Endometrial microvascular endothelial cells (primary cell): ENCODE measurements around the gene RUSC2. TPM values are rescaled to one million over a fixed set of nuclear protein-coding genes. Genes with fewer than 3 reads are reported as not detected.
"Not testable (repeated sequence)": the region's sequence is repeated elsewhere in the genome, so short reads cannot be mapped to it uniquely, and the experiment has no call there.

ENCODE experiments used
- in situ Hi-C: cut with HindIII; loops from 2 replicates; pipeline ENCODE4 v1.10.0; 2017; ENCODE audit warnings: low sequenced_read_pairs, low pct_unique_long_range_greater_than_20kb; ENCODE audit errors: inconsistent ontology term
- total RNA-seq: library from RNA; depleted of rRNA; stranded (reverse); fragments of >200 nt; gene quantifications from one replicate; pipeline ENCODE4 v1.2.3, GENCODE V29; 2015; ENCODE audit errors: inconsistent ontology term

Gene RUSC2
- total RNA-seq, 1 donor from 2014 or later, result 35.9 TPM

- in situ Hi-C loops, result no loop called here
Observed at GRCh38 chr9:35517552-35518224, 27.8 kb downstream of the RUSC2 start.

DNA sequence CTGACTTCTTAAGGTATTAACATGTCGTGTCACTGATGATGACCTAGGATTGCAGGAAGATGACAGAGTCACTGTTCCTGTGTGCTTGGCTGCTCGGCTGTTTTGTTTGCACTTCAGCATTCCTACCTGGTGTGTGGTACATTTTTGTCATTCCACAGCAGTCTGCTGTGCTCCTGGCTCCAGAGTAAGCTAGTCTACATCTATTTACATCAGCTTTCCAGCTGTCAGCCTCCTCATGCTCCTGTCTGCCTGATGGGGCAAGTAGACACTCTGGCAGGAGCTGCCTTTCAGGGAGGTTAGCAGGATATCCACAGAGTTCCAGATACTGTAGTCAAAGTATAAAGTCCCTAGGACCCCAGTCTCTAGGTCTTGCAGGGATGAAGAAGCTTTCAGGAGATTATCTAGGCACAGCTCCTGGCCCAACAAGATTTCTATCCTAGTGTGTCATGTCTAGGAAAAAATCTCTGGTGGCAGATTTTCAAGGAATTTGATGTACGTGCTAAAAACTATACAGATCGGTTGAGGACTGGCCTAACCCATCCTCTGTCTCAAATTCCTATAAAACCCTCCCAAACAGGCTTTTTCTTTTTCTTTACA is 28.4 kb downstream of the RUSC2 start:
- in situ Hi-C loops, result no loop called here

DNA sequence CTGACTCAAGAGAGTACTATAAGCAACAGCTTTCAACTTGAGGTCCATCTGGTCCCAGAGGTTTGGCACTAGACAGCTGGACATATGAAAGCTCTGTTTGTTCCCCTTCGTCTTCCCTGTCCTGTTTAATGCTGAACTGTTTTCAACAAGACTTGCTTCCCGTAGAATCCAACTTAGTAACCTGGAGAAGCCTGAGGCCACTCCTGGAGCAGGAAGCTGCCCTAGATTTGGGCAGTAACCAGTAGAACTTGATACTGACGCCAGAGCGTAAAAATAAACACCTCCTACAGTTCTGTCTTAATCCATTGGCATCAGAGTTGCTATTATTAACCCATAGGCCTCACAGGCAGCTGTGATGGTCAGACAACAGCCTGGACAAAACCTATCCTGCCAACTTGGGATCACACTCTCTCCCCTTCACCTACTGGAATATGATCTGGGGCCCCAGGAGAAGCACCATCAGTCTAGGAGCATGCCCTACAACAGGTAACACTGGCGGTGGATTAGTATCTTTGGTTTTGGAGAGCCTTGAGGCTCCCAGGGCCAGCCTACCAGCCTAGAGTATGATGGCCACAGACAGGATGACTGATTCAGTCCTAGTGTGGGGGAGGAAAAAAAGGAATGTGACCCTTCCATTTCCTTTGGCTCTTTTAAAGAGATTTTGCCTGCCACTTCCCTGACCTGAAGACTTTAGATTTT is 29.2 kb downstream of the RUSC2 start:
- in situ Hi-C loops, result no loop called here

DNA sequence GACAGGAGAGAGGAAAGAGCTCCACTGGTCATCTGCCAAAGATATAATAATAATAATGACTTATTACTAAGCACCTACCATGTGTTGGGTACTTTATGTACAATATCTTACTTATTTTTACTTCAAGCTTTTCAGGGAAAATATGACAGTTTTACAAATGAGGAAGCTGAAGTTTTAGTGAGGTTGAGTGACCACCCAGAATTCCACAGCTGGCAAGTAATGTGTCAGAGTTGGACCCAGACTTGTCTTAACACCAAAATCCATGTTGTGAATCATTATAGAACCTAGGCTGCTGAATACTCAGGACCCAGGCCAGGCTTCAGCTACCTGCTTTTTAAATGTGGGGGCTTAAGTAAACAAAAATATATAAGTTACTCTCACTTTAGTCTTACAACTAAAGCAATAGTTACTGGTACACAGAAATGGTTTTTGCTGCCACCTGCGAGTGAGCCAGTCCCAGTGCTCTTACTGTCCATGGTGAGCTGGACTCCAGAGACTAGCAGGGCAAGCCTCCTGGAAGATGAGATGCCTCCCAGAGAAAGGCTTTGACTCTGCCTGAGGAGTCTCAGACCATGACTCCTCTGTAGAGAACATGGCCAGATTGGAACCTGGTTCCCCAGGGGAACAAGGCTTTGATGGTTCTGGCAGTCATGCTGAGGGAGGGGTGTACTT is 29.9 kb downstream of the RUSC2 start:
- in situ Hi-C loops, result no loop called here

DNA sequence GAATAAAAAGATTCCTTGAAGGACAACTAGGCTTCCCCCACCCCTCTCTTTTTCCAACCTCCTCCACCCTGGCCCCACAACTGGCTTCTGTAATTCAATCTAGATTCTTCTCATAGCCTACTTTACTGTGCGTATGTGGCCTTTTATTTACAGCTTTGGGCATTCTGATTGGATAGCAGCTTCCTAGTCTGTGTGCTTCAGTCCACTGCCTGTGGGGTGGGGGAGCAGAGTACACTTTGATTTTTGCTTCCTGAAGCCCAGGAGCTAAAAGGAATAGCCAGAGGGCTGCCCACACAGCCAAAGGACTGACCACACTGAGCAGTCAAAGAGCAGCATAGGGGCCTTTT is 30.4 kb downstream of the RUSC2 start:
- in situ Hi-C loops, result no loop called here

- in situ Hi-C loops, result no loop called here
Observed at GRCh38 chr9:35521708-35522107, 31.8 kb downstream of the RUSC2 start.

DNA sequence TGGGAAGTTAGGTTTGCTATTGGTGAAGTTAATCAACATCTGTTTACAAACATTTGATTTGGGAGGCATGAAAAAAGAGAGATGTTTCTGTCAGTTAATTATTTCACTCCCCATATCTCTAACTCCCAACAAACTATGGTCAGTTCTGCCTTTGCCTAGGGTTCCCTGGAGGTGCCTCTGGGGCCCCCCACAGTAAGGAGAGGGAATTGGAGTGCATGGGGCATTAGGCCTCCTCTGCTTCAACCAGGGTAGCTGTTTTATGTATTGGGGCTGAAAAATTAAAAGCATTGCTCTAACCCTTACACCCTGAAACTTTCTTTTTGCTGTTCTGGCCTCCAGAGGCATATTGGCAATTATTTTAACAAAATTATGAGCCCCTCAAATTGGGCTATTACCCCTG is 32.3 kb downstream of the RUSC2 start:
- in situ Hi-C loops, result no loop called here

DNA sequence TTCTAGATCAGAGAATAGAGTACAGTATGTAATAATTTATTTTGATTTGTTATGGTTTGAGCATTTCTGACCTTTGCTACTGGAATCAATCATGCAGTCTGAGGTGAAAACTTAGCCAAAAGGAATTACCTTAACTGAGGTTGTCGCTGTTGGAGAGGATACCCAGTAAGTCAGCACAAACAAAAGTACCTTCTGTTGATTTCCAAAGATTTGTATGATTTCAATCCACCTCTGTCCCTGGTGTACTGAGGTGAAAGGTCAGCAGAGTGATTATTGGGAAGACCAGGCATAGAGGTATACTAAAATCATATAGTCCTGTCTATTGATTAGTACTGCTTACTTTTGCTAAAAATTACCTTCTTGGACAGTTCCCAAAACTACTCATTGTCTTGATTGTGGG is 32.8 kb downstream of the RUSC2 start:
- in situ Hi-C loops, result no loop called here

DNA sequence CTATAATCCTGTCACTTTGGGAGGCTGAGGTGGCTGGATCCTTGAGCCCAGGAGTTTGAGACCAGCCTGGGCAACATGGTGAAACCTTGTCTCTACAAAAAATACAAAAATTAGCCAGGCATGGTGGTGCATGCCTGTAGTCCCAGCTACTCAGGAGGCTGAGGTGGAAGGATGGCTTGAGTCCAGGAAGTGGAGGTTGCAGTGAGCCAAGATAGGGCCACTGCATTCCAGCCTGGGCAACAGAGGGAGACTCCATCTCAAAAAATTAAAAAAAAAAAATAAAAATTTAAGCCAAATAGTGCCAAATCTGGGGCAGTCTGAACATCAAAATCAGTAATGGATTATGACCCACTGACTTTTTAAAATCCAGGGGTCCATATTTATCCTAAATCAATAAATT is 33.6 kb downstream of the RUSC2 start:
- in situ Hi-C loops, result not testable (repeated sequence)

- in situ Hi-C loops, result no loop called here
Observed at GRCh38 chr9:35526087-35526801, 36.3 kb downstream of the RUSC2 start.

DNA sequence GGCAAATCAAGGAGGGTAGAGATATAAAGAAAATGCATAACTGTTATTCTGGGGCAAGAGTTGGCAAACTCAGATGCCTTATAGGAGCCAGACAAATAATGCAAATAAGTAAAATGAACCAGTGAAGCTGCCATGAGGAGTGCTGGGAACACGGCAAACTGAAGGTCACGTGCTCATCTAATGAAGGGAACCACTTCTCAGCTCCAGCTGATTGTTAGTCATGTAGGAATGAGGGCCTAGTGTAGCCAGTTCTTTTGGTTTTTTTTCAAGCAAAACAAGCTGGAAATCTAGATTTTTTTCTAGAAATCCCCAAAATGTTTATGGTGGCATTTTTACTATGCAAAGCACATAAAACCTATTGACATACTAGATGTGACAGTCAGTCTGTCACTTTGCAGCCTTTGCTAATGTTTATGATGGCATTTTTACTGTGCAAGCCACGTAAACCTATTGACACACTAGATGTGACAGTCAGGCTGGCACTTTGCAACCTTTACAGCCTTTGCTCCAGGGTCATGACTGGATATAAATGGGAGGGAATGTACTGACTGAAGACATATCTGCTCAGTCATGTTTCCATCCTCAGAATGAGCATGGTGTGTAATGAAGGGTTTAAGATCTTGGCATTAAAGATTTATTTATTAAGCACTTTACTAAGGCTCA is 39.4 kb downstream of the RUSC2 start:
- in situ Hi-C loops, result no loop called here

GRCh38 chr9:35533398-35533797 is 43.5 kb downstream of the RUSC2 start:
- in situ Hi-C loops, result no loop called here

- in situ Hi-C loops, result not testable (repeated sequence)
Observed at GRCh38 chr9:35534921-35535320, 45.0 kb downstream of the RUSC2 start.

DNA sequence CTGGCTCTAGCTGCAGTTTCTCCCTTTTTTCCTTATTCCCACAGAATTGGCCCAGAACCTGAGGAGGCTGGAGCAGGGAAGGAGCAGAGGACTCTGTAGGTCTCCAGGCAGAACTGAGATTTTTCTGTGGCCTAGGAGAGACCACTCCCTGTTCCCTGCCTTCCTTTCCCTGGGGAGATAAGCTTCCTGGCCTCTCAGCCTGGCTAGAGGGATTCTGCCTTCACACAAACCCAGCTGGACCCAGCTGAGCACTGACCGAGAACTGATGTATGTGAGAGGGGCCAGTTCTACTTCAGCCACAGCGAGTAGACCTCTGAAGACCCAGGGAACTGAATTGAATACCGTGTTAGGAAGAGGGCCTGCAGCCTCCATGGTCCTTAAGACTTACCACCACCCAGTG is 48.0 kb downstream of the RUSC2 start:
- in situ Hi-C loops, result no loop called here

DNA sequence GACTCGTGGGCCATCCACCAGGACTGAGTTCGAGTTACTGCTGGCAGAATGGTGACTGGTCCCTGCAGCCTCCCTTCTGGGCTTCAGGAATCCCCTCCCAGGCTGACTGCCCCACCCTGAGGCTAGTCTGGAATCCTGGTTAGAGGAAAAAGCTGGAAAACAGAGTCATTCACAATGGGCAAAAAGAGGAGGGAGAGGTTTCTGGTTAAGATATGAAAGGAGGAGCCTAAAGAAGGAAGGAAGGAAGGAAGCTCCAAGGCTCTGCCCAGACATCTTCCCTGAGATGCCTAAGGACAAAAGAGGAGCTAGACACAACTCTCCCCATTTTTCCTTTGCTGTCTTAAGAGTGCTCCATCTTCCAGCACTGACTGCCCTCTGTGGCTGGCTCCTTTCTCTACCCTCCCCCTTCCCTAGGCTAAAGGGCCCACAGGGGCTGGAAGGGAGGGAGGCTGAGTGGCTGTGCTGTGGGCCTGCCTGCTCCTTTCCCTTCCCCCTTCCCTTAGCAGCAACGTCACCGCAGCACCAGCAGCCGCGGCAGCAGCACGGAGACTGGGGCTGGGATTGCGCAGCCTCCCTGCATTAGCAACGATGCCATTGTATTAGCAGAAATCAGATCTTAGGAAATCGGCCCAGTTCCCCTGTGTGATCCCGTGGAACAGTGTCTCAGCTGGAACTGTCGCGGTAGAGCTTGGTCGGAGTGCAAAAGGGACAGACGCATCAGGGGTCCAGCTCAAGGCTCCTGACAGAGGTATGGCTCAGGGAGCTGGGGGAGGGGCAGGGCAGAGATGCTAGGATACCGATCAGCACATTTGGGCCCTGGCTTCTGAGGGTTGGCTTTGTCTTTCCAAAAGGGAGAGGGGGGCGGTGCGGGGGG is 48.7 kb downstream of the RUSC2 start:
- in situ Hi-C loops, result no loop called here
